MCF 10A (cell line): ENCODE results near the gene CAMTA1. TPM values are rescaled to one million over a fixed set of nuclear protein-coding genes. Genes with fewer than 3 reads are reported as not detected.
A peak's percentile ranks its signal among the peaks of the same experiment; 100 is the strongest.

Experiments used
- BruUV-seq: library from RNA; stranded (reverse); fragments of 400-500 nt; replicated peaks from 2 replicates; lab custom pipeline; 2021; lab: Mats Ljungman, UMichigan
- CTCF ChIA-PET: fragments of 300-600 bp; sonication (Branson Sonifier 250); formaldehyde crosslinking; extraction: SDS; loops from one replicate; lab custom pipeline; 2021; ENCODE audit warnings: antibody characterized with exemption, inconsistent platforms; lab: Yijun Ruan, JAX
- POLR2A ChIA-PET: fragments of 300-600, 350-650 bp; sonication (Branson Sonifier 250); formaldehyde crosslinking; extraction: SDS; loops from one replicate; lab custom pipeline; 2020; ENCODE audit warnings: antibody characterized with exemption, inconsistent platforms; lab: Yijun Ruan, JAX
- DNase-seq: peaks from one replicate; pipeline ENCODE4 v3.0.0-alpha.2; 2018; ENCODE audit not compliant: unreplicated experiment
- H3K27ac Mint-ChIP-seq: one replicate; pipeline ENCODE4 v1.8.0; 2022; ENCODE audit warnings: mild to moderate bottlenecking, low read depth, mixed read lengths; ENCODE audit not compliant: unreplicated experiment
- H3K27me3 Mint-ChIP-seq: one replicate; pipeline ENCODE4 v1.8.0; 2022; ENCODE audit warnings: mixed read lengths; ENCODE audit not compliant: insufficient read depth, unreplicated experiment
- H3K36me3 Mint-ChIP-seq: one replicate; pipeline ENCODE4 v1.8.0; 2022; ENCODE audit warnings: mild to moderate bottlenecking, moderate library complexity, mixed read lengths; ENCODE audit not compliant: insufficient read depth, unreplicated experiment
- H3K4me1 Mint-ChIP-seq: one replicate; pipeline ENCODE4 v1.8.0; 2022; ENCODE audit warnings: mixed read lengths; ENCODE audit not compliant: insufficient read depth, unreplicated experiment
- H3K4me3 Mint-ChIP-seq: one replicate; pipeline ENCODE4 v1.8.0; 2022; ENCODE audit warnings: mild to moderate bottlenecking, moderate library complexity, mixed read lengths; ENCODE audit not compliant: unreplicated experiment
- H3K9me3 Mint-ChIP-seq: one replicate; pipeline ENCODE4 v1.8.0; 2022; ENCODE audit warnings: mixed read lengths; ENCODE audit not compliant: unreplicated experiment
- intact Hi-C: fragments of 100-400 bp; cut with micrococcal nuclease; formaldehyde crosslinking; loops from 2 replicates; pipeline ENCODE4 v1.14.1; 2022
- total RNA-seq: library from RNA; stranded (reverse); gene quantifications from 2 replicates; pipeline ENCODE4 v1.2.3, GENCODE V29; 2022
- TF ChIP-seq, protein P1 (sequence below): fragments of 200-600 bp; IDR thresholded peaks from one replicate; pipeline ENCODE4 v1.8.0; 2022; ENCODE audit warnings: antibody characterized with exemption, mild to moderate bottlenecking; ENCODE audit not compliant: unreplicated experiment

The CAMTA1 gene
- total RNA-seq, 1 experiment from 2014 or later: 74.1 TPM

DNA sequence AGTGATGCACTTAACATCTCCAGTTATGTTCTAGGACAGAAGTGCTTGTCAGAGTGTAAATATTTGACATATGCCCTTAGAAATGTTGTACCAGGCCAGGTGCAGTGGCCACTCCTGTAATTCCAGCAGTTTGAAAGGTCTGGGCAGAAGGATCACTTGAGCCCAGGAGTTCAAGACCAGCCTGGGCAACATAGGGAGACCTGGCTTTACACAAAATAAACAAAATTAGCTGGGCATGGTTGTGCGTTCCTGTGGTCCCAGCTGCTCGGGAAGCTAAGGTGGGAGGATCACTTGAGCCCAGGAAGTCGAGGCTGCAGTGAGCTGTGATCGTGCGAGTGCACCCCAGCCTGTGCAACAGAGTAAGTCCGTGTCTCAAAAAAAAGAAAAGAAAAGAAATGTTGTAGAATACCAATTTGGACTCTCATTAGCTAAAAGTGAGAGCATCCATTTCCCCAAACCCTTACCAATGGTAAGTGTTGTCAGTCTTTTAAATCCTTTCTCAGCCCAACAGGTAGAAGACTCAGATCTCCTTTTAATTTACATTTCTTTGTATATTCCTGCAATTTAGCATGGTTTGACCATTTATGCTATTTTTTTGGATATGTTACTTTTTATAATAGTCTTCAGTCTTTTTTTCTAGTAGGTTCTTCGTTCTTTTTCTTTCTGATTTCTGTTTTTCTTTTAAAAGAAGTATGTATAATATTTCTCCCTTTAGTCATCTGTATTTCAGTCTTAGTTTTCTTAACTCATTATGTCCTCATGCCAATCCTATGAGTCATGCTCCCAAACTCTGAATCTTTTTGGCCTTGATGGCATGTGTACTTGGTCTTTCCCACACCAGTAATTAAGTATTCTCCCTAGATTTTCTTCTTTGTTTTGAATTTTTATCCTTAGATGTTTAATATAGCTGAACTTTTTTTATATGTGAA, 74.4 kb downstream of the CAMTA1 start:
- Mint-ChIP-seq H3K27me3 (no peaks in the 10 kb centered on the region), H3K9me3 (peaks cover 14% of the 10 kb centered on the region), H3K27ac (peak overlapping the region; percentile 98), H3K4me3 (peak overlapping the region; percentile 65), H3K36me3 (peaks cover 16% of the 10 kb centered on the region), H3K4me1 (peaks cover 56% of the 10 kb centered on the region)
- CTCF ChIA-PET: interaction anchor here (0.5 to 0.9 kb wide), 3 partner anchors 9 to 403 kb away, joined by 3 to 4 read pairs (median 3); no protein-coding TSS in a partner anchor
- intact Hi-C loops: no loop called here
- peak; percentile 94 for DNase-seq
- POLR2A ChIA-PET: interaction anchor here (0.7 to 5.9 kb wide), 6 partner anchors 11 to 198 kb away, joined by 3 to 44 read pairs (median 4); no protein-coding TSS in a partner anchor
- TF ChIP-seq, protein P1, sequence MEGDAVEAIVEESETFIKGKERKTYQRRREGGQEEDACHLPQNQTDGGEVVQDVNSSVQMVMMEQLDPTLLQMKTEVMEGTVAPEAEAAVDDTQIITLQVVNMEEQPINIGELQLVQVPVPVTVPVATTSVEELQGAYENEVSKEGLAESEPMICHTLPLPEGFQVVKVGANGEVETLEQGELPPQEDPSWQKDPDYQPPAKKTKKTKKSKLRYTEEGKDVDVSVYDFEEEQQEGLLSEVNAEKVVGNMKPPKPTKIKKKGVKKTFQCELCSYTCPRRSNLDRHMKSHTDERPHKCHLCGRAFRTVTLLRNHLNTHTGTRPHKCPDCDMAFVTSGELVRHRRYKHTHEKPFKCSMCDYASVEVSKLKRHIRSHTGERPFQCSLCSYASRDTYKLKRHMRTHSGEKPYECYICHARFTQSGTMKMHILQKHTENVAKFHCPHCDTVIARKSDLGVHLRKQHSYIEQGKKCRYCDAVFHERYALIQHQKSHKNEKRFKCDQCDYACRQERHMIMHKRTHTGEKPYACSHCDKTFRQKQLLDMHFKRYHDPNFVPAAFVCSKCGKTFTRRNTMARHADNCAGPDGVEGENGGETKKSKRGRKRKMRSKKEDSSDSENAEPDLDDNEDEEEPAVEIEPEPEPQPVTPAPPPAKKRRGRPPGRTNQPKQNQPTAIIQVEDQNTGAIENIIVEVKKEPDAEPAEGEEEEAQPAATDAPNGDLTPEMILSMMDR: no peak
- TSS peak; percentile 62 for BruUV-seq

DNA sequence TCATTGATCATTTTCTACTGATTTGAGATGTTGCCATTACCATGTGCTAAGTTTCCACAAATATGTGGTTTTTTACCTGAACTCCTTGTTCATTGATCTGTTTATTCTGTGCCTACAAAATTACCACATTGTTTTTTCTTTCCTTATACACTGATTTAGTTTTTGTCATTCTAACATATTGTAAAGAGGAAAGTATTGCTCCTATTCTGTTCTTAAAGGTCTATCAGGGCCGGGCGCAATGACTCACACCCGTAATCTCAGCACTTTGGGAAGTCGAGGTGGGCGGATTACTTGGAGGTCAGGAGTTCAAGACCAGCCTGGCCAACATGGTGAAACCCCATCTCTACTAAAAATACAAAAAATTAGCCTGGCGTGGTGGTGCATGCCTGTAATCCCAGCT, 75.1 kb downstream of the CAMTA1 start:
- peak overlapping the region; percentile 65 for H3K4me3 Mint-ChIP-seq
- H3K27me3 Mint-ChIP-seq: no peaks in the 10 kb centered on the region
- H3K36me3 Mint-ChIP-seq: peaks cover 17% of the 10 kb centered on the region
- peaks cover 8% of the 10 kb centered on the region for H3K9me3 Mint-ChIP-seq
- TF ChIP-seq, protein P1: no peak
- POLR2A ChIA-PET: interaction anchor here (0.7 to 5.9 kb wide), 6 partner anchors 10 to 197 kb away, joined by 3 to 44 read pairs (median 4); no protein-coding TSS in a partner anchor
- H3K4me1 Mint-ChIP-seq: peaks cover 54% of the 10 kb centered on the region
- intact Hi-C loops: no loop called here
- CTCF ChIA-PET: interaction anchor here (0.9 kb wide), 2 partner anchors 8 to 10 kb away, joined by 3 read pairs; no protein-coding TSS in a partner anchor
- peak overlapping the region; percentile 98 for H3K27ac Mint-ChIP-seq
- DNase-seq: peak; percentile 57
- BruUV-seq: no TSS peak

DNA sequence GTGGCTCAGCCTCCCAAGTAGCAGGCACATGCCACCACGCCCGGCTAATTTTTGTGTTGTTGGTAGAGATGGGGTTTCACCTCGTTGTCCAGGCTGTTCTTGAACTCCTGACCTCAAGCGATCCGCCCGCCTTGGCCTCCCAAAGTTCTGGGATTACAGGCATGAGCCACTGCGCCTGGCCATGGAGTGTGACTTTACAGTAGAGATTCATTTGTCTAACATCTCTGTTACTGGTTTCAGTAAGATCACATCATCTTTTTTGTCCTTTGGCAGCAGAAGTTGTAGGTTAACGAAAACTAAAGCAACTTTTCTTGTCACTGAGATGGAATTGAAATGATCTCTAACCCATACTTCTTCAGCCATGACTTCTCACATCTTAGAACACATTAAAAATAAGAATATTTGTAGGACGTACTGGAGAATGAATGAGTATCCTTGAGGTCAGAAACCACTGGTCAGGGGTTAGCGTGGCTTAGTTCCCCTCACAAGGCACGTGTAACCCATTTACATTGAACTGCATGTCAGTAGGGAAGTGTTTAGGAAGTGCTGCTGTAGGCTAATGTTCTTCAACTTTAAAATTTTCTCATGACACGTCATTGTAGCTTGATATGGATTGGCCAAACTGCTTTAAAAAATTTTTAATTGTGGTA, 75.9 kb downstream of the CAMTA1 start:
- no peak for DNase-seq
- intact Hi-C loops: no loop called here
- Mint-ChIP-seq H3K27ac (peak overlapping the region; percentile 98), H3K4me1 (peaks cover 51% of the 10 kb centered on the region), H3K9me3 (peaks cover 5% of the 10 kb centered on the region), H3K4me3 (no peak overlapping the region), H3K27me3 (no peaks in the 10 kb centered on the region), H3K36me3 (peaks cover 10% of the 10 kb centered on the region)
- CTCF ChIA-PET: interaction anchor here (0.6 kb wide), 1 partner anchor 142 kb away, joined by 3 read pairs; no protein-coding TSS in a partner anchor
- TF ChIP-seq, protein P1: no peak
- BruUV-seq: no TSS peak
- POLR2A ChIA-PET: interaction anchor here (5.9 kb wide), 1 partner anchor 9 kb away, joined by 44 read pairs; no protein-coding TSS in a partner anchor
